NT2/D1 (cell line): ENCODE measurements around the gene TLL1.

ENCODE experiments used
- YY1 ChIP-seq: IDR thresholded peaks from 2 replicates; pipeline ENCODE4 v1.6.1; 2011; ENCODE audit not compliant: insufficient read length, insufficient read depth
- ZNF274 ChIP-seq: IDR thresholded peaks from 2 replicates; pipeline ENCODE4 v1.6.1; 2011; ENCODE audit warnings: mild to moderate bottlenecking, low read depth, low read length

DNA sequence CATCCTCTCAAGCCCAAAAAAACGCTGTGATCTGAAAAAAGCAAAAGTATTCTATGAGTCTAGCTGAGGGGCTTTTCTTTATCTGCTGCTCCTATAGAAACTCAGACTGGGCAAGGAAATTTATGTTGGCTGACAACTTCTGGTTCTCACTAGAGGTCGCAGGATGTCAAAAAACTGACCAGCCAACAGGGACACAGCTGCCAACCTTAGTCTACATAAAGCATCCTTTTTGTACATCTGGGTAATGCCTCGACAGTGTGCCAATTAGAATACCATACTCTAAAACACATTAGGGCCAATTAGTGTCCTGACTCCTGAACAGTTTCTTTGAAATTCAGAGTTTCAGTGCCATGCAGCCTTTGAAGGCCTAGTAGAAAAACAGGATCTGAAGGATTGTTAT is 8.8 kb upstream of the TLL1 start:
- TF ChIP-seq ZNF274 (no peak), YY1 (no peak)
